Endothelial cell of umbilical vein (primary cell): ENCODE data around the gene LCOR.

ENCODE experiments used
- GATA2 ChIP-seq: IDR thresholded peaks from 2 replicates; pipeline ENCODE4 v1.7.0; 2011; ENCODE audit warnings: low read depth, mild to moderate bottlenecking, moderate library complexity, mixed read lengths, low read length; ENCODE audit not compliant: insufficient read length, insufficient read depth
- POLR2AphosphoS5 ChIP-seq: IDR thresholded peaks from 2 replicates; pipeline ENCODE4 v1.6.1; 2012; ENCODE audit warnings: low read depth, mild to moderate bottlenecking, control low read depth, low read length, moderate library complexity; ENCODE audit not compliant: insufficient read depth

DNA sequence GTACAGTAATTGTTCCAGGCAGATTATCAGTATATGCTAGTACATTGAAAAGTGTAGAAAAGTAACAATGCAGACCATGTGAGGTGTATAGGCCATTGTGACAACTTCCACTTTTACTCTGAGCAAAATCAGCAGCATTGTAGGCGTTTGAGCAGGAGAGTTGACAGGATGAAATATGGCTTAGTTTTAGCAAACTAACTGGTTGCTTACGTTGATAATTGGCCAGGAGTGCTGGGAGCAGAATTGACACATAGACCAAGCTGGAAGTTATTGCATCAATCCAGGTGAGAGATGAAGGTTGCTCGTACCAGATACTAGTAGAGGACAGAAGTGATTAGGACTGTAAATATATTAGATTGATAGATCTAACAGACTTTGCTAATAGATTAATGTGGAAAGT, 46.0 kb downstream of the LCOR start:
- TF ChIP-seq POLR2AphosphoS5 (no peak), GATA2 (no peak)
